Omental fat pad (tissue), 4 donors: ENCODE data around the gene BET1. TPM values are rescaled to one million over a fixed set of nuclear protein-coding genes. Genes with fewer than 3 reads are reported as not detected.

Source experiments
- ATAC-seq: fragments of 150-250 bp; one replicate; pipeline ENCODE4 v1.9.1; 2016; ENCODE audit warnings: mild to moderate bottlenecking, moderate library complexity; ENCODE audit not compliant: low FRiP score
- DNase-seq: peaks from one replicate; pipeline ENCODE4 v3.0.0-alpha.2; 2019; ENCODE audit warnings: low spot score
- total RNA-seq, 4 donors: library from RNA; depleted of rRNA; stranded (reverse); fragments of >200 nt; gene quantifications; one replicate each; pipeline ENCODE4 v1.1.0, GENCODE V29; 2016
- TF ChIP-seq, protein P1 (sequence below), 3 donors: fragments of 450-650 bp; IDR thresholded peaks; one replicate each; pipeline ENCODE4 v1.5.1; 2016 to 2017; ENCODE audit warnings: antibody characterized with exemption in 3 of 3, mild to moderate bottlenecking in 3 of 3, moderate library complexity in 2 of 3

Gene BET1, protein sequence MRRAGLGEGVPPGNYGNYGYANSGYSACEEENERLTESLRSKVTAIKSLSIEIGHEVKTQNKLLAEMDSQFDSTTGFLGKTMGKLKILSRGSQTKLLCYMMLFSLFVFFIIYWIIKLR
- 10 to 100 TPM in 3 of 4 donors, 1 to 10 TPM in 1; 7.6 to 26.0 (median 22.4) TPM for total RNA-seq

DNA sequence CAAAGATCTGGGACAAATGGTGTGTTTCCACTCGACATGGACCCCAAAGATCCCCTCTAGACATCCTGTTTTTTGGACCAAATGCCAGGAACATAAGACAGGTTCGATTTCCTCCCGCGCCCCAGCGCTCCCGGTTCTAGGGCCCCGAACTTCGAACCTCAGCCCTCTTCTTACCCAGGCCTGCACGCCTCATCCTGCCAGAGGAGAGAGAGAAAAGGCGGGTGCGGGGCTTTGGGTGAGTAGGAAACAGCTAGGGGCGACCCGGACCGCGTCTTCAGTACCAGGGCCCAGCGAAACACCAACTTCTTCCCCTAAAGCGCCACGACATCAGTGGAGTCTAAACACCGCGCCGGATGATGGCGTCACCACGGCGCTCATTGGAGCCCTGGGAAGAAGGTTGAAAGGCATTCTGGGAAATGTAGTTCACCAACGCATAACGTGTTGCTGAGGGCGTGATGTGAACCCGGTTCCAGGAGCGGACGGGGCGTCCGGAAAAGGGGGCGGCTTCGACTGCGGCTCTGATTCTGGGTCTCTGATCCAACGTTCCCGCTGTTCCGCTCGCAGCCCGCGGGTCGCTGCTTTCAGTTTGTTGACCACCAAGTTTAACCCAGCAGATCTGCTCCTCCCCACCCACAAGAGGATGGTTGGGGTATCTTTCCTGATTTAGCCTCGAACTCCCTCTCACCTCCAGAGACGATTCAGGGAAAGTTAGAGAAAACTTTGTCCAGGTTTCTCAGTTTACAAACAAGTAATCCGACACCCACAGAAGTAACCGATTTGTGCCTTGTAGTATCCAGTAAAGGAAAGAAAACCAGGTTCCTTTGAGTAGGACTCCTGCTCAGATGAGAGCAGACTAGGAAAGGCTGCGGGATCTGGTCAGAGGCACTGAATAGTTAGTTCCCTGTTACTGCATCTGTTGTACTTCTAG lies at the start of gene BET1:
Gene BET1 (minus strand): TSS at position 332 of the 928 bp plus-strand sequence. CDS start 139 bp downstream, at position 193.
- TF ChIP-seq, protein P1, sequence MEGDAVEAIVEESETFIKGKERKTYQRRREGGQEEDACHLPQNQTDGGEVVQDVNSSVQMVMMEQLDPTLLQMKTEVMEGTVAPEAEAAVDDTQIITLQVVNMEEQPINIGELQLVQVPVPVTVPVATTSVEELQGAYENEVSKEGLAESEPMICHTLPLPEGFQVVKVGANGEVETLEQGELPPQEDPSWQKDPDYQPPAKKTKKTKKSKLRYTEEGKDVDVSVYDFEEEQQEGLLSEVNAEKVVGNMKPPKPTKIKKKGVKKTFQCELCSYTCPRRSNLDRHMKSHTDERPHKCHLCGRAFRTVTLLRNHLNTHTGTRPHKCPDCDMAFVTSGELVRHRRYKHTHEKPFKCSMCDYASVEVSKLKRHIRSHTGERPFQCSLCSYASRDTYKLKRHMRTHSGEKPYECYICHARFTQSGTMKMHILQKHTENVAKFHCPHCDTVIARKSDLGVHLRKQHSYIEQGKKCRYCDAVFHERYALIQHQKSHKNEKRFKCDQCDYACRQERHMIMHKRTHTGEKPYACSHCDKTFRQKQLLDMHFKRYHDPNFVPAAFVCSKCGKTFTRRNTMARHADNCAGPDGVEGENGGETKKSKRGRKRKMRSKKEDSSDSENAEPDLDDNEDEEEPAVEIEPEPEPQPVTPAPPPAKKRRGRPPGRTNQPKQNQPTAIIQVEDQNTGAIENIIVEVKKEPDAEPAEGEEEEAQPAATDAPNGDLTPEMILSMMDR (IDR thresholded peaks at IDR 0.05) = no peak
- peak; percentile 84 for DNase-seq
- ATAC-seq = peak; percentile 99

DNA sequence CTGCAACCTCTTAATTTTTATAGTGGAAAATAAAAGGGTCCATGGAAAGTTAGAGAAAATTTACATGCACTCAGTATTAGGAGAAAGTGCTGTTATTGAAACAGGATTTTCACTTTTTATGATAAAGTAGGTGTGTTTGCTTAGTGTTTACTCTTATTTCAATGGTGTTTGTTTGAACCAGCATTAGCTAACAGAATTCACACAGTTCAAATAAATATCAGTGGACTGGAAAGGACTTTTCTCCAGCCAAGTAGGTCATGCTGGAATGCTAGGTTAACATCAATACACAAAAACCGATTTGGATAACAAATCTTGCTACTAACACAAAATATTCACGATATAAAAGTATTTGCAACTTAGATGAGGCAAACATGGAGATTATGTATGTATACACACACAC lies 49.4 kb upstream of the BET1 start:
- no peak for DNase-seq
- TF ChIP-seq, protein P1 (IDR thresholded peaks at IDR 0.05) = no peak
- ATAC-seq = no peak

DNA sequence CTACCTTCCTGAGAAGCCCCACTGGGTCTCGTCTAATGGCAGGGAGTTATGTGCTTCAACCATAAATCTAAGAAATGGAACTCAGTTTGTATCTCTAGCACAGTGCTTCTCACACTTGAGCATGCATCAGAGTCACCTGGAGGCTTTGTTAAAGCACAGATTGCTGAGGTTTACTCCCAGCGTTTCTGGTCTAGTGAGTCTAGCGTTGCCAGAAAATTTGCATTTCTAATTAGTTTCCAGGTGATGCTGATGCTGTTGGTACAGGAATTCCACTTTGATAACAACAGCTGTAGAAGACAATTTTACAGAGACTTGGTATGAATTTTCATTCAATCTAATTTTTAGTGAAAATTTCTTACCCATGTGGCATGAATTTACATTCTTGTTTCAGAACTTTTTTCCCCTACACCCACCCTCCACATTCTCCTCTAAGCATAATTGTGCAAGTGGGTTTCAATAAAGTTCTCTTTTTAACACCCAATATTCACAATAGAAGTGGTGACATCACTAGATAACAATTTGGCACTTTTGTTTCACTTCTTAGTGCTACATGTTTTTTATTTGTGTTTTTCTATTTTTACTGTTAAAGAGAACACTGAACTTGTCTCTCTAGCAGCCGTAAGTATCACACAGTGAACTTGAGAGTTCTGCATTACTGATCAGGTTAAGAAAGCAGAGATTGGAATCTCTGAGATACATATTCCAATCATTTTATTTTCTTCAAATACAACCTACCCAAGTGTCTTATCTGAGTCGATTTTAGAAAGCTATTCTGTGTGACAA lies 48.4 kb upstream of the BET1 start:
- TF ChIP-seq, protein P1 (IDR thresholded peaks at IDR 0.05) = no peak
- no peak for ATAC-seq
- DNase-seq = no peak

DNA sequence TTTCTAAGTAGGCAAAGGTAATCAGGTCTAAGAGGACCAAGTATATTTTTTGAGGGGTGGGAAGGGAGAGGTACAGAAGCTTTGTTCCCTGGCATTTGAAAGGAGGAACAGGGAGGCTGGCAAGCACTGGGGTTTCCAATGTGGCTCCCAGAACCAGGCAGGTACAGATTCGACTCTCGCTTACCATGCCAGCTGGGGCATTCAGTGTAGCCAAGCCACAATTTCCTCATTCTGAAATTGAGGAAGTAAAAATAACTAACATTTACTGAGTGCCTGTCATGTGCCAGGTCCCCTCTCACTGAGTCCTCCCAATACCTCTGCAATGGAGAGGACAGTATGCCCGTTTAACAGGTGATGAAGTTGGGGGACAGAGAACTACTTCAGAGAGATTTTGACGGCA lies 45.9 kb upstream of the BET1 start:
- TF ChIP-seq, protein P1 (IDR thresholded peaks at IDR 0.05) = no peak
- DNase-seq (no peak), ATAC-seq (no peak)

DNA sequence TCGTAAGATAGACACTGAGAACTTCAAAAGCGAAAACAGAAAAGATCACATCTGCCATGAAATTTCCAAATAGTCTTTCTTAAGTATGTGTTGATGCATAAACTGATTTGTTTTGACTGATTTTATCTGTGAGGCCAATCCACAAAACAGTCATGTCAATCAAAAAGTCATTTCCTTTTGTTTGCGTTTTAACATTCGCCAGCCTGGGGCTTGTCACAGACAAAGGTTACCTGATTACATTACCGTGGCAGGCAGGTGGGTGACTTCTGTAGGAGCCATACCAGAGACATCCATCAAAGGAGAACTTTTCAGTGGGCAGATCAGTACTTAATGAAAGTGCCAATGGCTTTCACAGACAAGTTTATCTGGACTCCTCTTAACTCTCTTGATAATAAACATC lies 45.5 kb upstream of the BET1 start:
- ATAC-seq = no peak
- TF ChIP-seq, protein P1 (IDR thresholded peaks at IDR 0.05) = no peak

DNA sequence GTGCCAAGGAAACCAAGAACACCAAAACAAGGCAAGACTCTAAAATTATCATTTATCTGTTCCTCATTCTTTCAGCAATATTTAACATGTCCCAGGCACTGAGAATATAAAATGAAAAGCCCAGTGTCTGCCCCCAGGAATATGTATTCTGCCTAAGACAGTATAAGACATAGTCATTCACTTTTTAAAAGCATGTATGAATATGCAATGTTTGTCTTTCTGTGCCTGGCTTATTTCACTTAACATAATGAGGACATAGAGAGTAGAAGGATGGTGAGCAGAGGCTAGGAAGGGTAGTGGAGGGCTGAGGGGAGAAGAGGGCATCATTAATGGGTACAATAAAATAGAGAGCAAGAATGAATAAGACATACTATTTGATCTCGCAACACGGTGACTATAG lies 44.6 kb upstream of the BET1 start:
- TF ChIP-seq, protein P1 (IDR thresholded peaks at IDR 0.05) = no peak
- ATAC-seq = no peak
- DNase-seq = no peak

More for the DNA sequence above, 45.5 kb upstream of the BET1 start:
- no peak for DNase-seq
